Endothelial cell of umbilical vein (primary cell): ENCODE measurements around the gene NPAT. TPM values are rescaled to one million over a fixed set of nuclear protein-coding genes. Genes with fewer than 3 reads are reported as not detected.

Source experiments
- BruUV-seq: library from RNA; stranded (reverse); fragments of 400-500 nt; replicated peaks from 2 replicates; lab custom pipeline; 2021; lab: Mats Ljungman, UMichigan
- CTCF ChIA-PET: fragments of 300-600, 350-600 bp; sonication (Branson Sonifier 250); formaldehyde crosslinking; loops from one replicate; lab custom pipeline; 2021; ENCODE audit warnings: antibody characterized with exemption, inconsistent platforms; lab: Charles Lee
- POLR2A ChIA-PET: fragments of 300-600, 350-600 bp; sonication (Branson Sonifier 250); formaldehyde crosslinking; loops from one replicate; lab custom pipeline; 2021; ENCODE audit warnings: antibody characterized with exemption, inconsistent platforms; lab: Charles Lee
- DNase-seq: peaks from one replicate; pipeline ENCODE4 v3.0.0-alpha.2; 2011; ENCODE audit warnings: low read depth, low spot score
- FAIRE-seq: peaks from 2 replicates; lab custom pipeline; 2011; peaks lifted over from hg19 to GRCh38; lab: Jason Lieb, UNC
- H2AFZ ChIP-seq: 2 replicates; pipeline ENCODE4 v1.6.0; 2012; ENCODE audit warnings: low read depth, low read length, control low read depth, inconsistent platforms
- H3K27ac ChIP-seq: 2 replicates; pipeline ENCODE4 v1.5.1; 2011; ENCODE audit warnings: low read depth, mild to moderate bottlenecking, control low read depth, low read length, moderate library complexity; ENCODE audit not compliant: insufficient read depth
- H3K27me3 ChIP-seq, 2 experiments: 2 replicates each; pipeline versions ENCODE4 v1.6.0 to v1.6.1; 2011; ENCODE audit warnings: low read length in 2 of 2, mixed read lengths in 1 of 2; ENCODE audit not compliant: control insufficient read depth in 2 of 2, insufficient read depth in 2 of 2
- H3K36me3 ChIP-seq, 2 experiments: 2 replicates in 1 of 2; 3 replicates in 1 of 2; pipeline ENCODE4 v1.5.1; 2011; ENCODE audit warnings: low read length in 2 of 2, mild to moderate bottlenecking in 1 of 2, moderate library complexity in 1 of 2; ENCODE audit not compliant: control insufficient read depth in 2 of 2, insufficient read depth in 2 of 2; ENCODE audit errors: extremely low read depth in 1 of 2
- H3K4me1 ChIP-seq: 3 replicates; pipeline ENCODE4 v1.5.1; 2011; ENCODE audit warnings: mild to moderate bottlenecking, low read length; ENCODE audit not compliant: control insufficient read depth, insufficient read depth; ENCODE audit errors: extremely low read depth
- H3K4me2 ChIP-seq: 2 replicates; pipeline ENCODE4 v1.6.1; 2011; ENCODE audit warnings: low read length, control low read depth, mixed read lengths; ENCODE audit not compliant: insufficient read depth
- H3K4me3 ChIP-seq, 3 experiments: fragments of 200-600 bp in 1 of 3; sonication (generic), shearing (Covaris generic) in 1 of 3; replicated peaks in 1 of 3; 2 replicates each; pipeline ENCODE4 v1.5.1; 2011 to 2016; ENCODE audit warnings: control low read depth in 3 of 3, low read length in 3 of 3, mild to moderate bottlenecking in 2 of 3, inconsistent platforms in 1 of 3, low read depth in 1 of 3, moderate library complexity in 1 of 3; ENCODE audit not compliant: insufficient read depth in 1 of 3
- H3K79me2 ChIP-seq: 2 replicates; pipeline ENCODE4 v1.6.0; 2012; ENCODE audit warnings: low read length, inconsistent platforms; ENCODE audit not compliant: control insufficient read depth, insufficient read depth
- H3K9ac ChIP-seq: replicated peaks from 2 replicates; pipeline ENCODE3; 2011; ENCODE audit warnings: low read length, control low read depth; ENCODE audit not compliant: insufficient read depth; ENCODE audit errors: extremely low read depth
- H3K9me1 ChIP-seq: replicated peaks from 3 replicates; pipeline ENCODE4 v1.6.0; 2011; ENCODE audit warnings: mild to moderate bottlenecking, low read length; ENCODE audit not compliant: control insufficient read depth, insufficient read depth; ENCODE audit errors: extremely low read depth
- H3K9me3 ChIP-seq: replicated peaks from 2 replicates; pipeline ENCODE4 v1.5.1; 2012; ENCODE audit warnings: low read length, inconsistent platforms; ENCODE audit not compliant: control insufficient read depth, insufficient read depth
- H4K20me1 ChIP-seq: replicated peaks from 2 replicates; pipeline ENCODE3; 2011; ENCODE audit warnings: mild to moderate bottlenecking, low read length; ENCODE audit not compliant: control insufficient read depth, insufficient read depth; ENCODE audit errors: extremely low read depth
- EZH2 ChIP-seq: IDR thresholded peaks from 2 replicates; pipeline ENCODE4 v1.6.1; 2012; ENCODE audit warnings: borderline replicate concordance, low read depth, mild to moderate bottlenecking, moderate library complexity, low read length, inconsistent platforms; ENCODE audit not compliant: severe bottlenecking
- FOS ChIP-seq: IDR thresholded peaks from 2 replicates; pipeline ENCODE4 v1.6.1; 2011; ENCODE audit warnings: mild to moderate bottlenecking, low read length, moderate library complexity, borderline replicate concordance; ENCODE audit not compliant: insufficient read depth
- GATA2 ChIP-seq: IDR thresholded peaks from 2 replicates; pipeline ENCODE4 v1.7.0; 2011; ENCODE audit warnings: low read depth, mild to moderate bottlenecking, moderate library complexity, mixed read lengths, low read length; ENCODE audit not compliant: insufficient read length, insufficient read depth
- JUN ChIP-seq: IDR thresholded peaks from 2 replicates; pipeline ENCODE4 v1.6.1; 2011; ENCODE audit warnings: borderline replicate concordance, low read depth; ENCODE audit not compliant: insufficient read length, insufficient read depth
- MYC ChIP-seq: IDR thresholded peaks from one replicate; pipeline ENCODE4 v1.6.1; 2011; ENCODE audit warnings: mild to moderate bottlenecking, low read depth, low read length
- POLR2A ChIP-seq: IDR thresholded peaks from 2 replicates; pipeline ENCODE4 v1.6.1; 2012; ENCODE audit warnings: low read depth, mild to moderate bottlenecking, control low read depth, low read length
- POLR2AphosphoS5 ChIP-seq: IDR thresholded peaks from 2 replicates; pipeline ENCODE4 v1.6.1; 2012; ENCODE audit warnings: low read depth, mild to moderate bottlenecking, control low read depth, low read length, moderate library complexity; ENCODE audit not compliant: insufficient read depth
- dilution Hi-C: fragments of 300-500 bp; cut with MboI; formaldehyde crosslinking; loops from one replicate; pipeline ENCODE4 v1.15.0; 2019; ENCODE audit warnings: low sequenced_read_pairs; ENCODE audit not compliant: extremely low pct_ligation_motif_present
- intact Hi-C: fragments of 100-400 bp; cut with micrococcal nuclease; formaldehyde crosslinking; loops from one replicate; pipeline ENCODE4 v1.10.0; 2022
- polyA plus RNA-seq, 4 experiments: library from polyadenylated mRNA; depleted of rRNA in 3 of 4; stranded (reverse) in 3 of 4; unstranded in 1 of 4; fragments of >200 nt; gene quantifications; 2 replicates each; pipeline versions ENCODE4 v1.2.1 to v1.2.3, GENCODE V29; 2011 to 2012; ENCODE audit warnings: missing spikeins in 1 of 4
- total RNA-seq: library from RNA; stranded (reverse); gene quantifications from 2 replicates; pipeline ENCODE4 v1.2.3, GENCODE V29; 2021
- TF ChIP-seq, protein P1 (sequence below): IDR thresholded peaks from 2 replicates; pipeline ENCODE4 v1.6.1; 2011; ENCODE audit not compliant: insufficient read depth, insufficient read length
- TF ChIP-seq, protein P2 (sequence below), 2 donors: IDR thresholded peaks; 1 replicate in 1 of 2; 2 replicates in 1 of 2; pipeline ENCODE4 v1.5.1; 2011; ENCODE audit warnings: low read length in 2 of 2, mild to moderate bottlenecking in 2 of 2, moderate library complexity in 2 of 2, control low read depth in 1 of 2, inconsistent platforms in 1 of 2, low read depth in 1 of 2; ENCODE audit not compliant: insufficient read depth in 1 of 2; ENCODE audit errors: extremely low read depth in 1 of 2

NPAT gene
- total and polyA plus RNA-seq, 2 donors (not counting 3 experiments of a cell fraction or from before 2014, with no cell fraction given) = 4.4 to 19.0 TPM

- CTCF ChIA-PET = interaction anchor here (1.1 kb wide), 1 partner anchor 79 kb away, joined by 3 read pairs; no protein-coding TSS in a partner anchor
- TF ChIP-seq POLR2A (no peak), EZH2 (no peak), GATA2 (no peak), POLR2AphosphoS5 (no peak), JUN (no peak), FOS (no peak), MYC (no peak)
- TF ChIP-seq, protein P1, sequence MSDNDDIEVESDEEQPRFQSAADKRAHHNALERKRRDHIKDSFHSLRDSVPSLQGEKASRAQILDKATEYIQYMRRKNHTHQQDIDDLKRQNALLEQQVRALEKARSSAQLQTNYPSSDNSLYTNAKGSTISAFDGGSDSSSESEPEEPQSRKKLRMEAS = no peak
- TF ChIP-seq, protein P2, sequence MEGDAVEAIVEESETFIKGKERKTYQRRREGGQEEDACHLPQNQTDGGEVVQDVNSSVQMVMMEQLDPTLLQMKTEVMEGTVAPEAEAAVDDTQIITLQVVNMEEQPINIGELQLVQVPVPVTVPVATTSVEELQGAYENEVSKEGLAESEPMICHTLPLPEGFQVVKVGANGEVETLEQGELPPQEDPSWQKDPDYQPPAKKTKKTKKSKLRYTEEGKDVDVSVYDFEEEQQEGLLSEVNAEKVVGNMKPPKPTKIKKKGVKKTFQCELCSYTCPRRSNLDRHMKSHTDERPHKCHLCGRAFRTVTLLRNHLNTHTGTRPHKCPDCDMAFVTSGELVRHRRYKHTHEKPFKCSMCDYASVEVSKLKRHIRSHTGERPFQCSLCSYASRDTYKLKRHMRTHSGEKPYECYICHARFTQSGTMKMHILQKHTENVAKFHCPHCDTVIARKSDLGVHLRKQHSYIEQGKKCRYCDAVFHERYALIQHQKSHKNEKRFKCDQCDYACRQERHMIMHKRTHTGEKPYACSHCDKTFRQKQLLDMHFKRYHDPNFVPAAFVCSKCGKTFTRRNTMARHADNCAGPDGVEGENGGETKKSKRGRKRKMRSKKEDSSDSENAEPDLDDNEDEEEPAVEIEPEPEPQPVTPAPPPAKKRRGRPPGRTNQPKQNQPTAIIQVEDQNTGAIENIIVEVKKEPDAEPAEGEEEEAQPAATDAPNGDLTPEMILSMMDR (IDR thresholded peaks at IDR 0.05; ENCODE audit: extremely low read depth in 1 of 2, insufficient read depth in 1 of 2, low read depth in 1 of 2, low read length in 2 of 2) = no peak
- intact Hi-C loops (loop anchor here (2.0 kb wide), 1 partner anchor 452 kb away; no protein-coding TSS in a partner anchor), dilution Hi-C loops (no loop called here)
- H4K20me1 ChIP-seq = no peaks in the 10 kb centered on the region
- no peak for DNase-seq
- H3K36me3 ChIP-seq = peaks cover 2 to 3% of the 10 kb centered on the region in 2 experiments
- no peaks in the 10 kb centered on the region for H3K9me3 ChIP-seq
- no peak overlapping the region for H3K9ac ChIP-seq
- no peak overlapping the region for H3K27ac ChIP-seq
- POLR2A ChIA-PET = no interaction called here
- no peak overlapping the region for H3K4me3 ChIP-seq
- no TSS peak for BruUV-seq
- H3K79me2 ChIP-seq = peaks cover 6% of the 10 kb centered on the region
- no peak overlapping the region for H2AFZ ChIP-seq
- FAIRE-seq = no peak
- no peaks in the 10 kb centered on the region for H3K4me1 ChIP-seq
- H3K4me2 ChIP-seq = no peak overlapping the region
- H3K9me1 ChIP-seq = no peaks in the 10 kb centered on the region
- no peaks in the 10 kb centered on the region for H3K27me3 ChIP-seq
Measured at GRCh38 chr11:108196901-108197300, 25.5 kb downstream of the NPAT start.
